K562 treated with DMSO at 1 percent for 24 hours (cell line): ENCODE results near the gene GRXCR2. TPM values are rescaled to one million over a fixed set of nuclear protein-coding genes. Genes with fewer than 3 reads are reported as not detected.

Source experiments
- total RNA-seq: library from RNA; unstranded; fragments of 300-600 nt; gene quantifications from 2 replicates; pipeline ENCODE4 v1.2.3, GENCODE V29; 2022; ENCODE audit warnings: low read depth; ENCODE audit not compliant: insufficient read depth

GRXCR2 gene, protein sequence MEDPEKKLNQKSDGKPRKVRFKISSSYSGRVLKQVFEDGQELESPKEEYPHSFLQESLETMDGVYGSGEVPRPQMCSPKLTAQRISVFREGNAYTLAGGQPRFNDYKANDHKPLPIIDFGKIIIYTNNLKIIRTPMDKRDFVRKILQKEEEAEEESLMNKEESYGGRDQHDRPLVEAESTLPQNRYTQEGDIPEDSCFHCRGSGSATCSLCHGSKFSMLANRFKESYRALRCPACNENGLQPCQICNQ
- not detected in 2 replicates for total RNA-seq

DNA sequence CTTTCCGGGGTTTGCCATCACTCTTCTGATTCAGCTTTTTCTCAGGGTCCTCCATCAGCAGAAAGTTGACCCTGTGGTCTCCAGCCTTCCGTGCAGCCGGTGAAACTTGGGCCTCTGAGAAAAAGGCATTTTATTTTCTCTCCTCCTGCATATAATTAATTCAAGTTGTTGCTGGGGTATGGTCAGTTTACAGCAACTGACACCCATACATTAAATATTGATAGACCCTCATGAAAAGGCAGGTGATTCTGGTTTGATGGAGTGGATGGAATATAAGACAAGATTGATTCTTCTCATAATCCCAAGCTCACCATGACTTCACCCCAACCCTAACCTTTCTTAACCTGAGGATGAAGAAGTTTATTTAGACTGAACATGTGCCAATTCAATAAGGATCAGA is at the start of gene GRXCR2:
GRXCR2 (minus strand) TSS at position 101 of the 400 bp plus-strand sequence; CDS start at position 55, 46 bp downstream.

DNA sequence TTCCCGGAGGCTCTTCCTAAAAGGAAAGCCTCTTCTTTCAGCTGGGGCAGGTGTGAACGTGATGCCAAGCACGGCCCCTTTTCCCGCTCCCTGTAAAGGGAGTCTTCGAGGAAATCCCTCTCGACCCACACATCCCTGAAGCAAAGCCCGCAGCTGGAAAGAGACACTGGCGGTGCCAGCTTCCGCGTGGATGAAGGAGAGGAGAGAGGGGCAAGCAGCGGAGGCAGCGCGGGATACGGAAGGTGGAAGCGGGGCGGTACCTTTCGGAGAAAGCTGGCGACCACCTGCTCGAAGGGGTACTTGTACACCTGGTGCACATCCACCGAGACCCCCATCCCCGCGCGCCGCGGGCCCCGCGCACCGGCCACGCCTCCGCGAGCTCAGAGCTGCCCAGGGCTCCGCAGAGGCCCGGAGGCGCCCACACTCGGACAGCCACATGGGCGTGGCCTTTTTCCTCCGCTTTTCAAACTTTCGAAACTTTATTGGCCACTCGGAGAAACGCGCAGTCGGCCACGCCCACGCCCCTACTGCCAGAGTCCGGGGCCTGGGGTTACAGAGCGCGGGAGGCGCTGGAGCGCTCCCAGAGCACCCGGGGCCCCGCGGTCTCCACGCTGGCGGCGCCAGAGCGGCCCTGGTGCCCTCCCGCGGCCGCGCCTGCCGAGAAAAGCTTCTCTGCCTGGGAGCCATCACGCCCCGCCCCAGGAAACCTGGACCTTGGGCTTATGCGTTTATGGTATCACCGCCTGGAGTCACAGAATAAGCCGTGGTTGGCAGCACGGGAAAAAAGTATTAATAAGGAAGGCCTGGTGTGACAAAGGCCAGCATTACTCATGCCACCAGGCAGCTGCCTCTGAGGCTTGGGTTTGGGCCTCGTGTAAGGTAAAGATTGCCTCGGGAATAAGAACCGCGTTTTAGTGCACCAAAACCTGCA is 37.6 kb downstream of the GRXCR2 start, which contains the start of gene PRELID2:
PRELID2 (minus strand) TSS at position 426 of the 931 bp plus-strand sequence; CDS start at position 335, 91 bp downstream.

Other genes starting within 250 kb of the GRXCR2 start
- gene PRELID2, start 37.7 kb downstream of the GRXCR2 start, total RNA-seq: 9.9 and 10.2 TPM in 2 replicates
- gene SH3RF2, start 63.6 kb upstream of the GRXCR2 start, total RNA-seq: not detected in 2 replicates
- gene PLAC8L1, start 232.6 kb upstream of the GRXCR2 start, total RNA-seq: 0.79 TPM in 1 of 2 replicates, not detected in the other